ENCODE measurements around the gene CES5A. TPM values are rescaled to one million over a fixed set of nuclear protein-coding genes. Genes with fewer than 3 reads are reported as not detected.

The CES5A gene
- polyA plus RNA-seq, 2 of the 4 experiments (the other 2 are of a cell fraction), result not detected

DNA sequence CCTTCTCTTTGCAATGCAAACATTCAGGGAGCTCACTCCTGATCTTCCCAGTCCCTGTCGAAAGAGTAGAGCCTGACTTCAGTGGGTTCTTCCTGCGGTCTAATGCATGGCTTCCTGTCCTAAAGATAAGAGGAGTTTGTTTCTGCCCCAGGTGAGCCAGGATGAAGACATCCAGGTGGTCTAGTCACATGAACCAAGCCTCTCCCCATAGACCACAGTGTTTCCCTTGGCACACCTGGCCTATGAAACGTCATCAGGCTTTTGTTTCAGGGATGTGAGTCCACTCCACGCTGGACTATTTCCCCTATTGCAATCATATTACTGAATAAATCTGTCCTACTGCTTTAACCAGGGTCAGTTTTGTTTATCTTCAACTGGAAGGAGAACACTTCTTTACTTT is 63.4 kb downstream of the CES5A start:
- DNase-seq (ENCODE audit: low read depth in 1 of 2, low spot score in 1 of 2) (no peak), FAIRE-seq (no peak), ATAC-seq (no peak)
- Histone ChIP-seq H3K27ac (no peak overlapping the region), H3K4me1 (no peaks in the 10 kb centered on the region), H3K4me2 (no peak overlapping the region), H3K4me3 (no peak overlapping the region), H3K9me3 (no peaks in the 10 kb centered on the region)
- ChIA-PET POLR2A (no interaction called here), CTCF (no interaction called here)
- WGBS (ENCODE audit: missing lambda C conversion rate), result 56% methylated on average over 4 of the region's 4 CpGs
- no peak for TF ChIP-seq RARB (CRISPR knock-in tag; IDR thresholded peaks at IDR 0.05)
- TF ChIP-seq, protein P1, sequence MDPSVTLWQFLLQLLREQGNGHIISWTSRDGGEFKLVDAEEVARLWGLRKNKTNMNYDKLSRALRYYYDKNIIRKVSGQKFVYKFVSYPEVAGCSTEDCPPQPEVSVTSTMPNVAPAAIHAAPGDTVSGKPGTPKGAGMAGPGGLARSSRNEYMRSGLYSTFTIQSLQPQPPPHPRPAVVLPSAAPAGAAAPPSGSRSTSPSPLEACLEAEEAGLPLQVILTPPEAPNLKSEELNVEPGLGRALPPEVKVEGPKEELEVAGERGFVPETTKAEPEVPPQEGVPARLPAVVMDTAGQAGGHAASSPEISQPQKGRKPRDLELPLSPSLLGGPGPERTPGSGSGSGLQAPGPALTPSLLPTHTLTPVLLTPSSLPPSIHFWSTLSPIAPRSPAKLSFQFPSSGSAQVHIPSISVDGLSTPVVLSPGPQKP (IDR thresholded peaks at IDR 0.05; ENCODE audit: low read depth, low read length), result no peak
- TF ChIP-seq CBX8 (IDR thresholded peaks at IDR 0.05), result no peak
- TF ChIP-seq, protein P2, sequence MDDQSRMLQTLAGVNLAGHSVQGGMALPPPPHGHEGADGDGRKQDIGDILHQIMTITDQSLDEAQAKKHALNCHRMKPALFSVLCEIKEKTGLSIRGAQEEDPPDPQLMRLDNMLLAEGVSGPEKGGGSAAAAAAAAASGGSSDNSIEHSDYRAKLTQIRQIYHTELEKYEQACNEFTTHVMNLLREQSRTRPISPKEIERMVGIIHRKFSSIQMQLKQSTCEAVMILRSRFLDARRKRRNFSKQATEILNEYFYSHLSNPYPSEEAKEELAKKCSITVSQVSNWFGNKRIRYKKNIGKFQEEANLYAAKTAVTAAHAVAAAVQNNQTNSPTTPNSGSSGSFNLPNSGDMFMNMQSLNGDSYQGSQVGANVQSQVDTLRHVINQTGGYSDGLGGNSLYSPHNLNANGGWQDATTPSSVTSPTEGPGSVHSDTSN (IDR thresholded peaks at IDR 0.05), result no peak
- TF ChIP-seq, protein P3, sequence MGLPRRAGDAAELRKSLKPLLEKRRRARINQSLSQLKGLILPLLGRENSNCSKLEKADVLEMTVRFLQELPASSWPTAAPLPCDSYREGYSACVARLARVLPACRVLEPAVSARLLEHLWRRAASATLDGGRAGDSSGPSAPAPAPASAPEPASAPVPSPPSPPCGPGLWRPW (IDR thresholded peaks at IDR 0.05), result no peak
- no peak for TF ChIP-seq NR3C1 (IDR thresholded peaks at IDR 0.05)
- TF ChIP-seq FOXS1 (CRISPR knock-in tag; IDR thresholded peaks at IDR 0.05), result no peak
- TF ChIP-seq ZNF302 (CRISPR knock-in tag; IDR thresholded peaks at IDR 0.05), result no peak
- no peak for TF ChIP-seq RNF2 (IDR thresholded peaks at IDR 0.05; ENCODE audit: borderline replicate concordance, low read depth)
- no peak for TF ChIP-seq ZSCAN20 (CRISPR knock-in tag; IDR thresholded peaks at IDR 0.05)

DNA sequence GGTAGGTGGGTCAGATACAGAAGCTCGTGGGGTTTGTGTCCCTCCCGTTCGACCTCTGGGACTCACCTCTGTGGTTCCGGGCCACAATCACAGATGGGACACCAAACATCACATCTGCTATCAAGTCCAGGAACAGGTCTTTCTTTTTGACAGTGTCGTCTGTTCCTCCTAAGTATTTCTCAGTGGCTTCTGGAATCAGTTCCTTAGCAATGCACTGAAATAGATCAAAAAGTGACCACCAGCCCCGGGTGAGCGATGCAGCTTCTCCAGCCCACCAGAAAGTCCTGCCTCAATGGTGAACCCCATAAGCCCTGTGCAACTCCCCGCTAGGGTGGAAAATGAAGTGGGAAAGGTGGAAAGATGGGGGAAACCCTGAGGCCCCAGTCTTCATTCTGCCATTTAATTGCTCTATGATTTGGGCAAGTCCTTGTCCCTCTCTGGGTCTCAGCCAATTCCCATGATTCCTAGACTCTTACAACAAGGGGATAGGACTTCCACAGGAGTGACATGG is 64.7 kb downstream of the CES5A start:
- ChIA-PET POLR2A (no interaction called here), CTCF (no interaction called here)
- FAIRE-seq (no peak), DNase-seq (ENCODE audit: low read depth in 1 of 2, low spot score in 1 of 2) (no peak), ATAC-seq (no peak)
- H3K4me3 ChIP-seq, result no peak overlapping the region
- no peaks in the 10 kb centered on the region for H3K9me3 ChIP-seq
- TF ChIP-seq FOSB (CRISPR knock-in tag; IDR thresholded peaks at IDR 0.05) (no peak), FOSL2 (IDR thresholded peaks at IDR 0.05) (no peak), FOSL2 (CRISPR knock-in tag; IDR thresholded peaks at IDR 0.05) (no peak), ZNF302 (CRISPR knock-in tag; IDR thresholded peaks at IDR 0.05) (no peak), JUNB (IDR thresholded peaks at IDR 0.05) (no peak), EHMT2 (IDR thresholded peaks at IDR 0.05; ENCODE audit: low read depth) (no peak), KDM5A (IDR thresholded peaks at IDR 0.05) (no peak)
- TF ChIP-seq, protein P4, sequence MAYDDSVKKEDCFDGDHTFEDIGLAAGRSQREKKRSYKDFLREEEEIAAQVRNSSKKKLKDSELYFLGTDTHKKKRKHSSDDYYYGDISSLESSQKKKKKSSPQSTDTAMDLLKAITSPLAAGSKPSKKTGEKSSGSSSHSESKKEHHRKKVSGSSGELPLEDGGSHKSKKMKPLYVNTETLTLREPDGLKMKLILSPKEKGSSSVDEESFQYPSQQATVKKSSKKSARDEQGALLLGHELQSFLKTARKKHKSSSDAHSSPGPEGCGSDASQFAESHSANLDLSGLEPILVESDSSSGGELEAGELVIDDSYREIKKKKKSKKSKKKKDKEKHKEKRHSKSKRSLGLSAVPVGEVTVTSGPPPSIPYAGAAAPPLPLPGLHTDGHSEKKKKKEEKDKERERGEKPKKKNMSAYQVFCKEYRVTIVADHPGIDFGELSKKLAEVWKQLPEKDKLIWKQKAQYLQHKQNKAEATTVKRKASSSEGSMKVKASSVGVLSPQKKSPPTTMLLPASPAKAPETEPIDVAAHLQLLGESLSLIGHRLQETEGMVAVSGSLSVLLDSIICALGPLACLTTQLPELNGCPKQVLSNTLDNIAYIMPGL (CRISPR knock-in tag; IDR thresholded peaks at IDR 0.05; ENCODE audit: borderline replicate concordance), result no peak
- TF ChIP-seq, protein P1 (IDR thresholded peaks at IDR 0.05; ENCODE audit: low read depth, low read length), result no peak
- TF ChIP-seq, protein P5, sequence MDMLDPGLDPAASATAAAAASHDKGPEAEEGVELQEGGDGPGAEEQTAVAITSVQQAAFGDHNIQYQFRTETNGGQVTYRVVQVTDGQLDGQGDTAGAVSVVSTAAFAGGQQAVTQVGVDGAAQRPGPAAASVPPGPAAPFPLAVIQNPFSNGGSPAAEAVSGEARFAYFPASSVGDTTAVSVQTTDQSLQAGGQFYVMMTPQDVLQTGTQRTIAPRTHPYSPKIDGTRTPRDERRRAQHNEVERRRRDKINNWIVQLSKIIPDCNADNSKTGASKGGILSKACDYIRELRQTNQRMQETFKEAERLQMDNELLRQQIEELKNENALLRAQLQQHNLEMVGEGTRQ (IDR thresholded peaks at IDR 0.05), result no peak
- no peaks in the 10 kb centered on the region for H3K4me1 ChIP-seq
- no peak overlapping the region for H3K27ac ChIP-seq
- WGBS (ENCODE audit: missing lambda C conversion rate), result 58% methylated on average over 8 of the region's 8 CpGs
- H3K4me2 ChIP-seq, result no peak overlapping the region
